ENCODE data around the gene NRAP. TPM values are rescaled to one million over a fixed set of nuclear protein-coding genes. Genes with fewer than 3 reads are reported as not detected.

Gene NRAP
- total RNA-seq, 4 donors from 2014 or later: not detected

GRCh38 chr10:113686028-113686427 lies 22.2 kb upstream of the NRAP start:
- Histone ChIP-seq H3K4me1 (peaks cover 0 to 4% of the 10 kb centered on the region in 2 donors), H3K36me3 (no peaks in the 10 kb centered on the region), H3K27ac (no peak overlapping the region), H3K4me3 (replicated peaks in 1 of 3) (no peak overlapping the region), H3K9me3 (no peaks in the 10 kb centered on the region), H3K27me3 (no peaks in the 10 kb centered on the region)
- intact Hi-C loops (cut with DNase I): no loop called here
- TF ChIP-seq CTCF (IDR thresholded peaks at IDR 0.05): no peak
- TF ChIP-seq POLR2A (IDR thresholded peaks at IDR 0.05): no peak
- WGBS, 2 donors: 97 to 99% methylated on average over 3 of the region's 3 CpGs
- DNase-seq: no peak

GRCh38 chr10:113683300-113683699 lies 19.5 kb upstream of the NRAP start:
- H3K36me3 ChIP-seq: no peaks in the 10 kb centered on the region
- no peaks in the 10 kb centered on the region for H3K9me3 ChIP-seq
- TF ChIP-seq CTCF (IDR thresholded peaks at IDR 0.05) (no peak), POLR2A (IDR thresholded peaks at IDR 0.05) (no peak)
- WGBS, 2 donors: 90 to 98% methylated on average over 2 of the region's 2 CpGs
- H3K27me3 ChIP-seq: no peaks in the 10 kb centered on the region
- H3K4me1 ChIP-seq: peaks cover 0 to 5% of the 10 kb centered on the region in 2 donors
- H3K4me3 ChIP-seq (replicated peaks in 1 of 3): no peak overlapping the region
- no peak overlapping the region for H3K27ac ChIP-seq
- intact Hi-C loops (cut with DNase I): no loop called here
- DNase-seq: no peak

GRCh38 chr10:113681533-113682470 lies 18.0 kb upstream of the NRAP start:
- TF ChIP-seq CTCF (IDR thresholded peaks at IDR 0.05) (no peak), POLR2A (IDR thresholded peaks at IDR 0.05) (no peak)
- no peaks in the 10 kb centered on the region for H3K9me3 ChIP-seq
- 88 to 92% methylated on average over 5 of the region's 5 CpGs for WGBS, 2 donors
- H3K27me3 ChIP-seq: no peaks in the 10 kb centered on the region
- intact Hi-C loops (cut with DNase I): no loop called here
- no peak overlapping the region for H3K27ac ChIP-seq
- H3K4me1 ChIP-seq: peaks cover 0 to 5% of the 10 kb centered on the region in 2 donors
- no peak overlapping the region for H3K4me3 ChIP-seq (replicated peaks in 1 of 3)
- H3K36me3 ChIP-seq: no peaks in the 10 kb centered on the region
- DNase-seq: no peak

GRCh38 chr10:113680190-113681111 lies 16.6 kb upstream of the NRAP start:
- Histone ChIP-seq H3K36me3 (no peaks in the 10 kb centered on the region), H3K9me3 (no peaks in the 10 kb centered on the region), H3K4me1 (peaks cover 0 to 5% of the 10 kb centered on the region in 2 donors), H3K4me3 (replicated peaks in 1 of 3) (peak overlapping the region; percentile 41 to 100 (median 81)), H3K27ac (peak overlapping the region; percentile 59 to 97 (median 96)), H3K27me3 (no peaks in the 10 kb centered on the region)
- 8 to 10% methylated on average over 17 to 28 of the region's 28 CpGs for WGBS, 2 donors
- intact Hi-C loops (cut with DNase I): no loop called here
- peak; percentile 55 to 57 for DNase-seq
- TF ChIP-seq CTCF (IDR thresholded peaks at IDR 0.05): no peak
- no peak for TF ChIP-seq POLR2A (IDR thresholded peaks at IDR 0.05)

All from thyroid gland (tissue), 4 donors.